NCI-H2227 (cell line): ENCODE measurements around the gene TPST2.

ENCODE experiments used
- DNase-seq: peaks from one replicate; lab custom pipeline; 2025; ENCODE audit not compliant: unreplicated experiment; lab: John Stamatoyannopoulos, UW

The TPST2 gene

DNA sequence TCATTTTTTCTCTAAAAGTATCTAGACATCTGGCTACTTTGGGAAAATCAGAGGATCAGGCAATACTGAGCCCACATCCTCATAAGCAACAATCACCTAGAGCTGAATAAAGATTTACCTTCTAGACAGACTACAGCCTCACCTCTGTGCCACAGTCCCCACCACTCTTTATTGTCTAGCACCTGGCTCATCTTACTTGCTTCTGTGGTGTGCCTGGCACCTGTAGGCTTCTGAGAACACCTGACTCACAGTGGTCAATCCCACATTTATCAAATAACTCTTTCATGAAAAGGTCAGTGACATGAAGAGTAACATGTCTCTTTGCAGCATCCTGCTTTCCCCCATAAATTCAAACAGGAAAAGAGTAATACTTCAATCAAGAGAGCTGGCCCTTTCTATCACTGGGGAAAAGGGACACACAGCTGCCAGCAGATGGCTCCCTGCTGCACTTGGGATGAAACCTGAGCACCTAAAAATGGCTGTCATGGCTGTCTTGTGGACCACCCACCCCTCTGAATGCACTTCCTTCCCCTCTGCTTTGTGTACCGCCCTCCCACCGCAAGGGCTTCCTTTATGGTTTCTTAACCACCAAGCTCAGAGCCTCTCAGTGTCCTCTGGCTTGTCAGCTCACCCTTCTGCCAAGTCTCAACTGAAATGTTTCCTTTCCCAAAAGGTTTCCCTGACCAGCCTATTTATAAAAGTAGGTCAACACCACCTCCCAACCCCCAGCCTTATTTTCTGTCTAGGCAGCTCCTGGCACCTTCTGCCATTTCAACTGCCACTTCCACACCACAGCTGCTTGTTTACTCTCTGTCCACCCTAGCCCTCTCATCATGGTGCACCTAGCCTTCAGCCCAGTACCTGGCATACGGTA lies 87.0 kb downstream of the TPST2 start:
- peak; percentile 39 for DNase-seq

DNA sequence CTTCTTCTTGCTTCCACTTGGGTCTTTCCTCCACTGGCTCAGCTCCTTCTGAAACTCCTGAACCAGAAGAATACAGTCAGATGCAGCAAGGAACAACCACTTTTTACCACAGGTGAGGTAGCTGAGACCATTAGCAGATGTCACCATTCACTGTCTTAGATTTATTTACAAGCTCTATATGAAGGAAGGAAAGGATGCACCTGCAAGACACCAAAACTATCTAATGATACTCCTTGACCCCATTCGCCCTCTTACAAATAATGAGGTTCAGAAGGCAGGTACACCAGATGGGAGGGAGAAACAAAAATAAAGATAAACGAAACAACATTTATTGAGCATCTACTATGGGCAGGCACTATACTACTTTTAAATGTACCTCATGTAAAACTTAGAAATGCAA lies 87.9 kb downstream of the TPST2 start:
- no peak for DNase-seq

DNA sequence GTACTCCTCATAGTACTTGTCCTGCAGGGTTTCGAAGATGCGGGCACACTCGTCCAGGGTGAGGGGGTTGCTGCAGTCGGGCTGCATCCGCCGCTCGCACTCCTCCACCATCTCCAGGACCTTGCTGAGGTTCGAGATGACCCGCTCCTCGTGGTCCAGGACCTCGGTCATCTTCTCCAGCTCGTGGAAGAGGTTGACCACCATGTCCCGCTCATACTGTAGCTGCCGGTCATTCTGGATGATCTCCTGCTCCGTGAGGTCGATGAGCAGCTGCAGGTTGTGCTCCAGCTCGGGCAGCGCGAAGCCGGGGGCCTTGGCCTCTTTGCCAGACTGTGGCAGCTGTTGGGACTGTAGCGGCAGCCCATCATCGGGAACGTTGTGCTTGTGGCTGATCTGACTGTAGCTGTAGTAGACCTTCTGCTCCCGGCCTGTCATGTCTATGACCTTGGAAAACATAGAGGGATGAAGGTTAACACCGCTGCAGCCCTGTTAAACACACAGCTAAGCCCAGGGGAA lies 90.7 kb downstream of the TPST2 start:
- no peak for DNase-seq

DNA sequence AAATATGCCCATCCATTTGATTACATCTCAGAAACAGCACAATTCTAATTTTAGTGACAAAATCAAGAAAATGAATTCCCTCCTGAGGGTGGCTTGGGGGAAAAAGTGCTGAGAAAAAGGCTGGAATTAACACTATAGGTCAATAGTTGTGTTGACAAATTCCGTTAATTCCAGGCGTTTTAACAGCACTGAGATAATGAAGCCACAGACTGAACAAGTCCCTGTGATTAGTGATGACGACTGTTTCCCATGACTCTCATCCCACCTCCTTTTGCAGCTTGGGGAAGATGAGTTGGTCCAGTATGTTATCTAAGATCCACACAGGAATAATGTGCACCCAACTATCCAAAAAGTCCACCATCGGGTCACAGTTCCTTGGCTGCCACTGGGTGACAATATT lies 93.5 kb downstream of the TPST2 start:
- no peak for DNase-seq

- peak; percentile 12 for DNase-seq
These were observed 95.4 kb downstream of the TPST2 start for GRCh38 chr22:26494506-26494905.

DNA sequence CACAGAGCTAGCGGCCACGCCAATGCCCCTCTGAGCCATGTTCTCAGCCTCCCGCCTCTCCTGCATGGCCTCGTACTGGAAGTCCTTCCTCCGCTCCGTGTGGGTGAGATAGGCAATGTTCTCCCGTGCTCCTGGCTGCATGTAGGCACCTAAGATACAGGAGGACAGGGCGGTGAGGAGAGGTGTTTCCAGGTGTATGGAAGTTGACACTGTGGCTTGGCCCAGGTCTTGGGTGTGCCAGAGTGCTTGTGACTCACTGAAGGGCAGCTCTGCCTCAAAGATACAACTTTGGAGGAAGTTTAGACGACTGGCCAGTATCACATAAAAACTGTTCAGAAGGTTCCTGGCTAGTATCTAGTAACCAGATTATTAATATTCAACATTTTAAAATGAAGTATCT lies 97.7 kb downstream of the TPST2 start:
- DNase-seq: no peak

DNA sequence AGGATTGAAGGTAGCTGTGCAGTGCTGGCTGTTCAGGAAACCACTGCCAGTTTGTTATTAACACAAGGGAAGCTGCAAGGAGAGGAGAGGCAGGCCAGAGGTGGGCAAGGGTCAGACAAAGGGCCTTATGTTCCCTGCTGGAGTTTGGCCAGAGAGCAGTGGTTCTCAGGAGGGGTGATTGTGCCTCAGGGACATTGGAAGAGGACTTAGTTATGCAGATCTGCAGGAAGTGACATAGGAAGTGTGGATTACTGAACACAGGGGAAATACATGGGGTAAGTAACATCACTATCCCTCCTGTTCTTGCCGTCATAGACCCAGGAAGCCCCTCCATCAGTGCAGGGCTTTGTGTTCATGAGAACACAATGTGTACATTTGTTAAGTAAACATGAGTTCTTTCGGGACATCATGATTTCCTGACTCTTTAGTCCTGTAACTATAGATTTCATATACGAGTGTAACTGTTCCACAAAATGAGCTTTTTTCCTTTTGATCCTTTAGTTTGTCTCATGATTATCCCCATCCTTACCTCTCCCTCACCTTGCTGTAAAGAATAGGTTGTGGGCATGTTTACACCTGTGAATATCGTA lies 100.4 kb downstream of the TPST2 start:
- no peak for DNase-seq

GRCh38 chr22:26487996-26488395 lies 101.9 kb downstream of the TPST2 start:
- DNase-seq: no peak

- DNase-seq: no peak
These were observed 103.5 kb downstream of the TPST2 start for GRCh38 chr22:26486394-26486793.

DNA sequence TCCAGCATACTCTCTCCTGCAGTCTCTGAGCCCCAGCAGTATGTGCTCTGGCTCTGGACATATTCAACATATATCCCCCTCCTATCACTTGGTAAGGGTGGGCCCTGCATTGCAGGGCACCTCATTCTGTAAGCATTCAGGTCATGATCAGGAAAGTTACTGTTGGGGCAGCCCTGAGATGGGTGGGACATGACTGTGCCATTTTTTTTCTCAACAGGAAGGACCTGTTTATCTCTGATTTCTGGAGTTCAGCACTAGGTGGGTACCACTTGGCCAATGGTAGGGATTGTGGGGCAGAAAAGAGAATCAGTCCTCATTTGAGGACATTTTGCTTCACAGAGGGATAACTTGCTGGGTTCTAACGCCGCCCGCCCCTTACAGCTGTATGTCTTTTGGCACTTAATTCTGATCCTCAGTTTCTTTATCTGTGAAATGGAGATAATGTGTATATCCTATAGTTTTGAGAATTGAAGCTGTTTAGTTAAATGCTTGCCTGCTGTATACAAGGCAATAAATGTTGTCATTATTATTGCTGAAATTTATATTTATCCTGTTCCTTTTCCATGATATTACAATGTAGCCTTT lies 104.0 kb downstream of the TPST2 start:
- DNase-seq: no peak

DNA sequence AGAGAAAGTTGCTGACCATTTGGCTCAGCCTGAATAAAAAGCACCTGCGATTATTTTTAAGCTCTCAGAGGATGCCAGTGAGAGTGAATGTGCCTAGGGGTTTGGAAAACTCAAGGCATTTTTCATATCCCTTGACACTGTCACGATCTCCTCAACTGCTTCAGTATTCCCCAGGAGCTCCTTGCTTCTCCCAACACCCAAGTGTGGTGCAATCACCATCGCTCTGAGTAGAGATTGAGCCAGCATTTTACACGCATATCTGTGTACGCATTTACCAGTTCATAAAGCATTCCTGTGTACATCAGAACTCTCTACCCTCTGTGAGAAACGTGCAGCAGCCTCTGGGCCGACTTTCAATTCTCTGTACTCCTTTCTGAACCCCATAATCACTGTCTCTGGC lies 104.9 kb downstream of the TPST2 start:
- DNase-seq: no peak

DNA sequence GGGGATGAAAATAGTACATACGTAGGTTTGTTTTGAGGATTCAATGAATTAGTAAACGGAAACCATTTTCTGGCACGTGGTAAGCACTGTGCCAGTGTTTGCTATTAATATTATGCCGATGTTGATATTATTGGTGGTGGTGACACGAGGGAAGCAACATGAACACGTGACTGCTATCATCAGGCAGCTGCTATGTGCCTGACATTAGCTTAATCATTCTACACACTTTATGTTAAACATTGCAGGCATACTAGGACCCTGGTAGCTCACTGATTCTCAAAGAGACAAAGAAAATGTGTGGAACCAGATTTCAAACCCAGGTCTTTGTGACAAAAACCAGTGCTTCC lies 105.6 kb downstream of the TPST2 start:
- DNase-seq: no peak

GRCh38 chr22:26483439-26484359 lies 106.2 kb downstream of the TPST2 start, which contains the start of the genes HPS4 and SRRD:
Gene HPS4, minus strand, starts transcription at chr22:26483783. Its CDS starts 2,021 bp downstream, at chr22:26481762.
Gene SRRD, plus strand, starts transcription at chr22:26483877. Its CDS starts 14 bp downstream, at chr22:26483891.
- peak; percentile 94 for DNase-seq

DNA sequence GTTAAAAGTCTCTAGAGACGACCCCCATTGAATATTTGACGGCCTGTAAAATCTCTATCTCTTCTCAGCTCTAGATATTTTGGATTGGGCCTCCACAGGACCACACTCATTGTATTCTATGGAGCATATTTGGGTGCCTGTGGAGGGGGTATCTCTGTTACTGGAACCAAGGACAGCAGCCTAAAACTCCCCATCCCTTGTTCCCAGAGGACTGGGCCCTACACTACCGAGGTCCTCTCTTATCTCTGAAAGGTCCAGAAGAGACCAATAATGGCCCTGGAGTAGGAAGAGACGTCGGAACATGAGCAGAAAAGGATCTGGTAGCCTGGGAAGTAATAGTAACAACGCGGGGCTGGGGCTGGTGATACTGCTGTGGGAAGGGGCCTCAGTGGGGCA lies 106.9 kb downstream of the TPST2 start:
- DNase-seq: no peak

DNA sequence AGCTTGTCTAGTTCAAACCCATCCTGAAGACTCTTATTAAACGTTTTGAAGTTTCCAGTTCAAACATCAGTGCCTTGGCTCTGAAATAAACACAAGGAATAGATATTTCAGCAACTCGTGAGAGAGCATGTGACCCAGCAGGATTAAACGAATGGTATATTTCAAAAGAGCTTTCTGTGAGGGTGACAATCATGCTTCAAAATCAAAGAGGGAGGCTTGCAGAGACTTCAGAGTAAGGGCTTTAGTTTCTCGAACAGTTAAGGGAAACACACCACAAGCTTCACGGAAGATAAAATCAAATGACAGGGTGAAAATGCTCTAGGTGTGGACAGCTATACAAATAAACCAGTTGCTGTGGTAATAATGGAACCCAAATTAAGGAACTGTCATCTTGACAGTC lies 107.8 kb downstream of the TPST2 start:
- DNase-seq: no peak

- no peak for DNase-seq
These were observed 108.2 kb downstream of the TPST2 start for GRCh38 chr22:26481694-26482093.

- DNase-seq: no peak
These were observed 108.7 kb downstream of the TPST2 start for GRCh38 chr22:26481112-26481693.

DNA sequence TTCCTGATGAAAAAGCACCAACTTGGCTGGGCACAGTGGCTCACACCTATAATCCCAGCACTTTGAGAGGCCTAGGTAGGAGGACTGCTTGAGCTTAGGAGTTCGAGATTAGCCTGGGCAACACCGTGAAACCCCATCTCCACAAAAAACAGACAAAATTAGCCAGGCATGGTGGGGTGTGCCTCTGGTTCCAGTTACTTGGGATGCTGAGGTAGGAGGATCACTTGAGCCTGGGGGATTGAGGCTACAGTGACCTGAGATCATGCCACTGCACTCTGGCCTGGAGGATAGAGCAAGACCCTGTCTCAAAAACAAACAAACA lies 109.4 kb downstream of the TPST2 start:
- DNase-seq: no peak

GRCh38 chr22:26479792-26480610 lies 109.9 kb downstream of the TPST2 start:
- DNase-seq: no peak
